GM18505 (cell line): ENCODE results near the gene SPOCD1.

ENCODE experiments used
- ATAC-seq: cut with Tn5 transposase; IDR thresholded peaks from one replicate; pipeline ENCODE4 v1.9.1; 2021; ENCODE audit not compliant: unreplicated experiment
- POLR2A ChIP-seq: IDR thresholded peaks from 4 replicates; pipeline ENCODE4 v1.6.1; 2011; ENCODE audit warnings: borderline replicate concordance; ENCODE audit not compliant: insufficient read depth, insufficient read length; ENCODE audit errors: extremely low read depth

Gene SPOCD1

GRCh38 chr1:31752258-31752657 is 63.6 kb downstream of the SPOCD1 start:
- no peak for TF ChIP-seq POLR2A
- no peak for ATAC-seq

- no peak for ATAC-seq
- TF ChIP-seq POLR2A, result no peak
Measured at GRCh38 chr1:31751822-31752241, 64.0 kb downstream of the SPOCD1 start.

- ATAC-seq, result no peak
- no peak for TF ChIP-seq POLR2A
Measured at GRCh38 chr1:31750858-31751510, 64.8 kb downstream of the SPOCD1 start.

- ATAC-seq, result no peak
- no peak for TF ChIP-seq POLR2A
Measured at GRCh38 chr1:31749785-31750735, 65.8 kb downstream of the SPOCD1 start.

- no peak for ATAC-seq
- TF ChIP-seq POLR2A, result no peak
Measured at GRCh38 chr1:31748365-31748764, 67.5 kb downstream of the SPOCD1 start.

GRCh38 chr1:31747304-31747703 is 68.5 kb downstream of the SPOCD1 start:
- ATAC-seq, result no peak
- TF ChIP-seq POLR2A, result no peak

- no peak for ATAC-seq
- TF ChIP-seq POLR2A, result no peak
Measured at GRCh38 chr1:31746687-31747086, 69.1 kb downstream of the SPOCD1 start.

GRCh38 chr1:31745946-31746670 is 69.7 kb downstream of the SPOCD1 start:
- no peak for ATAC-seq
- TF ChIP-seq POLR2A, result no peak

GRCh38 chr1:31745096-31745945 is 70.5 kb downstream of the SPOCD1 start:
- ATAC-seq, result no peak
- no peak for TF ChIP-seq POLR2A

GRCh38 chr1:31744165-31744888 is 71.5 kb downstream of the SPOCD1 start:
- peak; percentile 63 for ATAC-seq
- TF ChIP-seq POLR2A, result no peak

- no peak for TF ChIP-seq POLR2A
- no peak for ATAC-seq
Measured at GRCh38 chr1:31742462-31743212, 73.2 kb downstream of the SPOCD1 start.
